ENCODE data around the gene IP6K2. TPM values are rescaled to one million over a fixed set of nuclear protein-coding genes. Genes with fewer than 3 reads are reported as not detected.

Gene IP6K2
- total and polyA plus RNA-seq, 9 donors, result 62.8 to 93.8 (median 77.7) TPM

DNA sequence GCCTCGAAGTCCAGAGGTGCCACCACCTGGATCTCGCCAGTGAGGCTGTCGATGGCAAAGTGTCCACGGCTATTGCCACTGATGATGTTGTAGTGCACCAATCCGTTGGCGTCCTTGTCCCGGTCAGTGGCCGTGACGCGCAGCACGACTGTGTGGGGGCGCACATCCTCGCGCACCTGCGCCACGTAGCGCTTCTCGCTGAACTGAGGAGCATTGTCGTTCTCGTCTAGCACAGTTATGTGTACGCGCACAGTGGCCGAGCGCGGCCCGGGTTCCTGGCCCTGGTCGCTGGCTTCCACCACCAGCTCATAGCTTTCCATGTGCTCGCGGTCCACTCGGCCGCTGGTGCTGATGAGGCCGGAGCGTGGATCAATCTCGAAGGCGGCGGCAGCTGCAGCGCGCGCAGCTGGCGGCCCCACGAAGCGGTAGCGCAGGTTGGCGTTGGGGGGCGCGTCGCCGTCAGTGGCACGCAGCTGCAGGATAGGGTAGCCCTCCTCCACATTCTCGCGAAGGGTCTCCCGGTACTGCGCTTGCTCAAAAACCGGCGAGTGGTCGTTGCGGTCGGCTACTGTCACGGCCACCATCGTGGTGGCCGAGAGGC, 56.1 kb downstream of the IP6K2 start:
- no peak for DNase-seq
- H3K27me3 ChIP-seq (ENCODE audit: control insufficient read depth, insufficient read depth, low read length), result peaks cover 64% of the 10 kb centered on the region
- H3K36me3 ChIP-seq (ENCODE audit: control insufficient read depth, insufficient read depth, low read length), result no peaks in the 10 kb centered on the region
- H3K4me1 ChIP-seq (ENCODE audit: control insufficient read depth, insufficient read depth, low read length), result peaks cover 35% of the 10 kb centered on the region
- WGBS (ENCODE audit: insufficient coverage), result 61% methylated on average over 61 of the region's 61 CpGs
- no peaks in the 10 kb centered on the region for H3K9me3 ChIP-seq (replicated peaks; ENCODE audit: control insufficient read depth, low read depth, low read length)
- peak overlapping the region; percentile 53 for H3K4me3 ChIP-seq (ENCODE audit: low read length)
- H3K27ac ChIP-seq (ENCODE audit: low read length), result no peak overlapping the region

DNA sequence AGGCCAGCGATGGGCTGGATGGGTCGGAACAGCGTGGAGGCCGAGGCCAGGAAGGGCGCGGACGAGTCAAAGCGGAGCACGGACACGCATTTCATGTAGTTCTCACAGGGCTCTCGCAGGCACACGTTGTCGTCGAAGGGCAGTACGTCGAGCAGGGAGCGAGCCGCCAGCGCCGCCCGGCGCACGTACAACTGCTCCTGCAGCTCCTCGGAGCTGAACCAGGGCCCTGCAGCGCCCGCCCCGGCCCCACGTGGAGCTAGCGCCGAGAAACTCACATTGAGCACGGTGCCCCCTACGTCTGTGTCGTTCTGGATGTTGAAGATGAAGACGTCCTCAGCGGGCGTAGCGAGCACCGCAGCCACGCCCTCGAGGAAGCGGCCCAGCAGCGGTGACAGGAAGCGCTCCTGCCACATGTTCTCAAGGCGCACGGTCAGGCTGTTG, 60.2 kb downstream of the IP6K2 start:
- no peak for DNase-seq
- H3K4me3 ChIP-seq (ENCODE audit: low read length), result peak overlapping the region; percentile 46
- 50% methylated on average over 45 of the region's 45 CpGs for WGBS (ENCODE audit: insufficient coverage)
- H3K9me3 ChIP-seq (replicated peaks; ENCODE audit: control insufficient read depth, low read depth, low read length), result no peaks in the 10 kb centered on the region
- no peaks in the 10 kb centered on the region for H3K36me3 ChIP-seq (ENCODE audit: control insufficient read depth, insufficient read depth, low read length)
- peaks cover 16% of the 10 kb centered on the region for H3K4me1 ChIP-seq (ENCODE audit: control insufficient read depth, insufficient read depth, low read length)
- H3K27me3 ChIP-seq (ENCODE audit: control insufficient read depth, insufficient read depth, low read length), result peaks cover 46% of the 10 kb centered on the region
- no peak overlapping the region for H3K27ac ChIP-seq (ENCODE audit: low read length)

DNA sequence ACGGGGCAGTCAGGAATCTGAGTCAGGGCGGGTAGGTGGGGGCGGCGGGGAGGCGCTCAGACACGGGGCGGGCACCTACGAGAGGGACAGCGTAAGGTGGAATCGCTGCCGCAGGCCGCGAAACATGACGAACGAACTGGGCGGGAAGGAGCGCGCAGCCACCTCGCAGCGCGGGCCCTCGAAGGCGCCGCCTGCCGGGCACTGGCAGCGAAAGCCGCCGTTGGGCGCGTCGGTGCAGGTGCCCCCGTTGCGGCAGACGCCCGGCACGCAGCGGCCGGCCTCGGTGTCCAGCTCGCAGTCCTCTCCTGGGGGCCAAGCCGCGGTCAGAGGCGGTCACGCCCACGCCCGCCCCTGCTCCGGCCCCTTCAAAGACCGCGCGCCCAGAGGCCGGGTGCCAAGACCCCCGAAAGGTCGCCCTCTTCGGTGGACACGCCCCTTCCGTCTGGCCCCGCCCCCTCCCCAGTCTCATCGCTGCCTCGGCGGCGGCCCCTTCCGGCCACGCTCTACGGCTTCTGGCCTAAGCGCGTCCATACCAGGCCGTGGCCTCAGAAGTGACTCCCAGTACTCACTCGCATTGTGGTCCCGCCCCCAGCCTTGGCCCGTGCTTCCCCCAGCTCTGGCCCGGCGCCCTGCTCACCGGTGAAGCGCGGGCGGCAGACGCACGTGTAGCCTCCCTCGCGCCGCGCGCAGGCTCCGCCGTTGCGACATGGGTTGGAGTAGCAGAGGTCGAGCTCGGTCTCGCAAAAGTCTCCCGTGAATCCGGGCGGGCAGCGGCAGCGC, 60.8 kb downstream of the IP6K2 start:
- 1% methylated on average over 92 of the region's 94 CpGs for WGBS (ENCODE audit: insufficient coverage)
- Histone ChIP-seq H3K27ac (ENCODE audit: low read length) (no peak overlapping the region), H3K9me3 (replicated peaks; ENCODE audit: control insufficient read depth, low read depth, low read length) (no peaks in the 10 kb centered on the region), H3K27me3 (ENCODE audit: control insufficient read depth, insufficient read depth, low read length) (peaks cover 44% of the 10 kb centered on the region), H3K4me3 (ENCODE audit: low read length) (peak overlapping the region; percentile 46), H3K36me3 (ENCODE audit: control insufficient read depth, insufficient read depth, low read length) (no peaks in the 10 kb centered on the region), H3K4me1 (ENCODE audit: control insufficient read depth, insufficient read depth, low read length) (peaks cover 11% of the 10 kb centered on the region)
- peak; percentile 82 for DNase-seq

DNA sequence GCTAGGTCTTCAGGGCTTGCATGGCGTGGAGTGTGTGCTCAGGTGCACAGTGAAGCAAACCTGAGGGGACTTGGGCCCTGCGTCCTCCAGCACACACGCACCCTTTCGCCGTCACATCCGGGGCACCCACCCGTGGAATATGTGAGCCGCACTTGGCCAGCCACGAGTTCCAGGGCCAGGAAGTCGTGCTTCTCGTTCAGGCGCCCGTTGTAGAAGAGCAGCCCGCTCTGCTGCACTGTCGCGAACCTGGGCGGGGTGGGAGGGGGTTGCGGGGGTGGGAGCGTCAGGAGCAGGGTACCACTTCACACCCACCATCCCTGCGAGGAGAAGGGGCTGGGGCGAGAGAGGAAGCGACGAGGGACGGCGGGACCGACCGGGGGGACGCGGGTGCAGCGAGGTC, 61.4 kb downstream of the IP6K2 start:
- Histone ChIP-seq H3K9me3 (replicated peaks; ENCODE audit: control insufficient read depth, low read depth, low read length) (no peaks in the 10 kb centered on the region), H3K27ac (ENCODE audit: low read length) (no peak overlapping the region), H3K4me1 (ENCODE audit: control insufficient read depth, insufficient read depth, low read length) (peaks cover 5% of the 10 kb centered on the region), H3K36me3 (ENCODE audit: control insufficient read depth, insufficient read depth, low read length) (no peaks in the 10 kb centered on the region), H3K27me3 (ENCODE audit: control insufficient read depth, insufficient read depth, low read length) (peaks cover 38% of the 10 kb centered on the region), H3K4me3 (ENCODE audit: low read length) (peak overlapping the region; percentile 26)
- no peak for DNase-seq
- 30% methylated on average over 15 of the region's 30 CpGs for WGBS (ENCODE audit: insufficient coverage)

DNA sequence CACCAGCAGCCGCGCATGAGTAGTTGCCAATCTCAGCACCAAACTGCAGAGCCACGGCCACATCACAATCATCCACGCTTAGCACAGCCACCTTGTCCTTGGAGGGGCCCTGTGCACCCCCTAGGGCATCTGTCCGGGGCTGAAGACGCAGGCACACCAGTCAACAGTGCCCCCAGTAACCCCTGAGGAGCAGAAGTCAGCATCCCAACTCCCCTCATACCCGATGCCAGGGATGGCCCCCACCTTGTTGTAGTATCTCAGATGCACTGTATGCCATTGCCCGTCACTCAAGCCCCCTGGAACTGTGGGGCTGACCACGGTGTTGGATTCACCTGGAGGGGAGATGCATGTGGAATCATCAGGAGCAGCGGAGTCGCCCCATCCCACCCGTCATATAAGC, 62.0 kb downstream of the IP6K2 start:
- H3K4me1 ChIP-seq (ENCODE audit: control insufficient read depth, insufficient read depth, low read length), result peaks cover 5% of the 10 kb centered on the region
- no peaks in the 10 kb centered on the region for H3K36me3 ChIP-seq (ENCODE audit: control insufficient read depth, insufficient read depth, low read length)
- no peaks in the 10 kb centered on the region for H3K9me3 ChIP-seq (replicated peaks; ENCODE audit: control insufficient read depth, low read depth, low read length)
- DNase-seq, result no peak
- H3K27me3 ChIP-seq (ENCODE audit: control insufficient read depth, insufficient read depth, low read length), result peaks cover 33% of the 10 kb centered on the region
- no peak overlapping the region for H3K4me3 ChIP-seq (ENCODE audit: low read length)
- WGBS (ENCODE audit: insufficient coverage), result 95% methylated on average over 7 of the region's 12 CpGs
- H3K27ac ChIP-seq (ENCODE audit: low read length), result no peak overlapping the region

DNA sequence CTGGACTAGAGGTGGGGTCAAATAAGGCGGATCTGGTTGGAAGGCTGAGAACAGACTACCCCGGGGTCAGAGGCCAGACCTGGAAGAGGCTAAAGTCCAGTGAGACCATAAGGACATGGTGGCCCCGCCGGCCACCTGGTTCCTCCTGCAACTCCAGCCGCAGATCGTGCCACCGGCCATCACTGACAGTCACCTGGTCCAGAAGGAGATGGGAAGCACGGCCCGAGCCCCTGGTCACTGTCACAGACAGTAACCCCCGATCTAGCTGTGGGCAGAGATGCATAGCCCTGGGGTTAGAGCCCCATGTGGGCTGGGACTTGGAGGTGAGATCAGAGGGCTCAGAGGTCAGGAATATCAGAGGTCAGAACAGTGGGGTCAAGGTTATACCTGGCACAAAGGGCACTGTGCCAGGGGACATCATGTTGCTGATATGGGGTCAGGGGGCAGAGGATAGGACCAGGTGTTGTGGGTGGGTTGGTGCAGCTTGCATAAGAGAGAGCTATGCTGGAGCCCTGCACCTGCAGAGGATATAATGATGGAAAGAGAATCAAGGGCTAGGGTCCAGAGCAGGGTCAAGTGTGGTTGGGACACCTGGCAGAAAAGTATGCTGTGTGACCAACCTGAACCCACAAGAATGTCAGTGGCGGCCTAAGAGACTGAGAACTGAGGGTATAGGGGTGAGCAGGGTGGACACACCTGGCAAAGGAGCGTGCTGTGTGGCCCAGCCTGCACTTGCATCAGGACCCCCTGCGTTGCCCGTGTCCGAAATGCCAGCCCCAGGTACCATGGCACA, 63.9 kb downstream of the IP6K2 start:
- Histone ChIP-seq H3K36me3 (ENCODE audit: control insufficient read depth, insufficient read depth, low read length) (no peaks in the 10 kb centered on the region), H3K9me3 (replicated peaks; ENCODE audit: control insufficient read depth, low read depth, low read length) (no peaks in the 10 kb centered on the region), H3K4me3 (ENCODE audit: low read length) (no peak overlapping the region), H3K27ac (ENCODE audit: low read length) (no peak overlapping the region), H3K27me3 (ENCODE audit: control insufficient read depth, insufficient read depth, low read length) (peaks cover 20% of the 10 kb centered on the region), H3K4me1 (ENCODE audit: control insufficient read depth, insufficient read depth, low read length) (peaks cover 5% of the 10 kb centered on the region)
- no peak for DNase-seq
- WGBS (ENCODE audit: insufficient coverage), result 91% methylated on average over 12 of the region's 15 CpGs

DNA sequence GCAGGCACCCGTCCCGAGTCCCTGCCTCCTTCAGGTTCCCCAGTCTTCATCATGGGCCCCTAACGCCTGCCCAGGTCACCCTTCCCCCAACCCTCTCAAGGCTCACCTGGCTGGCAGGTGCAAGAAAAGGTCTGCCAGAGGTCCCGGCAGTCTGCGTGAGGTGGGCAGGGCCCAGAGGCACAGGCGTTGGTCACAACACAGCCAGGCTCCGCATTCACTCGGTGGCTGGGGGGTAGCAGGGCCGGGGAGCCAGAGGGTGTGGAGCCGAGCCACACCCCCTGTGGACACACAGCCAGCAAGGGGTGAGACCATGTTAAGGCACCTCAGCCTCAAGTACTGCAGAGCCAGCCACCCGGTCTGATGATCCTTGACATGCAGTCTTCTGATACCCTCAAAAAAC, 65.2 kb downstream of the IP6K2 start:
- WGBS (ENCODE audit: insufficient coverage), result 69% methylated on average over 11 of the region's 11 CpGs

DNA sequence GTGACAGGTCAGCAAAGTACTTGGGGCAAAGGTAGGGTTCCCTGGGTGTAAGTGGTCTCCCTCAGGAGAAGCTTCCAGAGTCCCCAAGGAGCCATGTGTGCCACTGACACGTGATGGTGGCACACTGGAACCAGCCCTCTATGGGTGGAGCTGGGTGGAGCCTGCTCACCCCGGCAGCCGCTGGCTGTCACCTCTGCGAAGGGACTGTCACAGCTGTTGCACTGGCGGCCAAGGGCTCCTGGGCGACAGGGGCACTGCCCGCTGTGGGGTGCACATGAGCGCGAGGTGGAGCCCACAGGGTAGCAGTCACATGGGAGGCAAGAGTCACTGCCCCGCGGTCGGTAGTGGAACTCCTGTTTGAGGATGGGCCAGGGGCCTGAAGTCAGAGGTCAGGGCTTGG, 66.3 kb downstream of the IP6K2 start:
- H3K36me3 ChIP-seq (ENCODE audit: control insufficient read depth, insufficient read depth, low read length), result no peaks in the 10 kb centered on the region
- no peaks in the 10 kb centered on the region for H3K9me3 ChIP-seq (replicated peaks; ENCODE audit: control insufficient read depth, low read depth, low read length)
- H3K4me1 ChIP-seq (ENCODE audit: control insufficient read depth, insufficient read depth, low read length), result no peaks in the 10 kb centered on the region
- no peak overlapping the region for H3K27ac ChIP-seq (ENCODE audit: low read length)
- 79% methylated on average over 12 of the region's 12 CpGs for WGBS (ENCODE audit: insufficient coverage)
- DNase-seq, result no peak
- H3K4me3 ChIP-seq (ENCODE audit: low read length), result no peak overlapping the region
- H3K27me3 ChIP-seq (ENCODE audit: control insufficient read depth, insufficient read depth, low read length), result peaks cover 7% of the 10 kb centered on the region

More for the DNA sequence above, 65.2 kb downstream of the IP6K2 start:
- no peak for DNase-seq
- Histone ChIP-seq H3K9me3 (replicated peaks; ENCODE audit: control insufficient read depth, low read depth, low read length) (no peaks in the 10 kb centered on the region), H3K36me3 (ENCODE audit: control insufficient read depth, insufficient read depth, low read length) (no peaks in the 10 kb centered on the region), H3K4me3 (ENCODE audit: low read length) (no peak overlapping the region), H3K27me3 (ENCODE audit: control insufficient read depth, insufficient read depth, low read length) (peaks cover 11% of the 10 kb centered on the region), H3K27ac (ENCODE audit: low read length) (no peak overlapping the region), H3K4me1 (ENCODE audit: control insufficient read depth, insufficient read depth, low read length) (peaks cover 4% of the 10 kb centered on the region)

DNA sequence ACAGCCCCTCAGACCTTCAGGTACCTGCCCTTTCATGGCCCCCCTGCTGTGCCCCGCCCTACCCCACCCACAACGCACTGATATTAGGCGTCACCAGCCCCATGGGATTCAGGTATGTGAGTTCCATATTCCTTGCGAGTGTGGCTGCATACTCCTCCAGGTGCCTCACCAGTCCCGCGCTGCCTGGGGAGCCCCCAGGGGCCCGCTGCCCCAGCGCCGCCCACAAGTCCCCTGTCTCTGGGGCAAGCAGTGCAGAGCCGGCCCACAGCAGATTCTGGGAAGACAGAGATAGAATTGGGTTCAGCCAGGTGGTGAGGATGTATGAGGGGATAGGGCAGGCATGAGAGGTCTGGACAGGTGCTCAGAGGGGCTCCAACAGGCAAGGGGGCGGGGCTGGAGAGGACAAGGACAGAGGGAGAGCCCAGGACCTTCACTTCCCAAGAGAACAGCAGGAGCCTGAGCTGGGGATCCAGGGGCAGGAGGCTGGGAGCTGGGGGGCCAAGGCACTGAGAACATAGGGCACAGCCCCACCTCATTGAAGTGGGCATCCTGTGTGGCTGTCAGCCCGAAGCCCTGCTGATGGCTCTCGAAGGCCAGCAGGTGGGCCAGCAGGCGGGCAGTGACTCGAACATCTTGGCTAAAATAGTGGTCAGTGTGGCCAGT, 68.7 kb downstream of the IP6K2 start:
- Histone ChIP-seq H3K27me3 (ENCODE audit: control insufficient read depth, insufficient read depth, low read length) (no peaks in the 10 kb centered on the region), H3K4me1 (ENCODE audit: control insufficient read depth, insufficient read depth, low read length) (no peaks in the 10 kb centered on the region), H3K9me3 (replicated peaks; ENCODE audit: control insufficient read depth, low read depth, low read length) (no peaks in the 10 kb centered on the region), H3K36me3 (ENCODE audit: control insufficient read depth, insufficient read depth, low read length) (no peaks in the 10 kb centered on the region), H3K27ac (ENCODE audit: low read length) (no peak overlapping the region), H3K4me3 (ENCODE audit: low read length) (no peak overlapping the region)
- DNase-seq, result no peak
- 88% methylated on average over 12 of the region's 15 CpGs for WGBS (ENCODE audit: insufficient coverage)

DNA sequence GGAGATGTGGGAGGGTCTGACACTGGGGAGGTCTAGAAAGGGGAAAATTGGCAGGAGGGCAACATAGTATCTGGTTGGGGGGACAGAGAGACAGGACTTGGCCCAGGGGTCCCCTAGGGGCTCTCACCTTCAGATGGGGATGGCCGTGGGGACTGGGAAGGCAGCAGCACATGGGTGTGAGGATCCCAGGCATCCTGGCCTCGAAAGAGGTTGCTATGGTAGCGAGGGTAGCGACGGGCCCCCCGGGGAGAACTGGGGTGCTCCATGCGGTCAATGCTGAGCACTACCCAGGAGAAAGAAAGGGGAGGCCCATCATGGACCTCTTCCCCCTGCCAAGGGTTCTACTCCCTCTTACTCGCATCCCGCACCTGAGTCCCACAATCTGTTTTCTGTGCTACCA, 69.3 kb downstream of the IP6K2 start:
- no peaks in the 10 kb centered on the region for H3K27me3 ChIP-seq (ENCODE audit: control insufficient read depth, insufficient read depth, low read length)
- DNase-seq, result no peak
- no peak overlapping the region for H3K27ac ChIP-seq (ENCODE audit: low read length)
- 72% methylated on average over 3 of the region's 9 CpGs for WGBS (ENCODE audit: insufficient coverage)
- no peaks in the 10 kb centered on the region for H3K4me1 ChIP-seq (ENCODE audit: control insufficient read depth, insufficient read depth, low read length)
- no peaks in the 10 kb centered on the region for H3K9me3 ChIP-seq (replicated peaks; ENCODE audit: control insufficient read depth, low read depth, low read length)
- H3K4me3 ChIP-seq (ENCODE audit: low read length), result no peak overlapping the region
- H3K36me3 ChIP-seq (ENCODE audit: control insufficient read depth, insufficient read depth, low read length), result no peaks in the 10 kb centered on the region
